ENCODE results near the gene KBTBD2. TPM values are rescaled to one million over a fixed set of nuclear protein-coding genes. Genes with fewer than 3 reads are reported as not detected.
"Not testable (repeated sequence)": the region's sequence is repeated elsewhere in the genome, so short reads cannot be mapped to it uniquely, and the experiment has no call there.

The KBTBD2 gene
- total RNA-seq, 2 donors from 2014 or later: 13.5 to 14.8 TPM

DNA sequence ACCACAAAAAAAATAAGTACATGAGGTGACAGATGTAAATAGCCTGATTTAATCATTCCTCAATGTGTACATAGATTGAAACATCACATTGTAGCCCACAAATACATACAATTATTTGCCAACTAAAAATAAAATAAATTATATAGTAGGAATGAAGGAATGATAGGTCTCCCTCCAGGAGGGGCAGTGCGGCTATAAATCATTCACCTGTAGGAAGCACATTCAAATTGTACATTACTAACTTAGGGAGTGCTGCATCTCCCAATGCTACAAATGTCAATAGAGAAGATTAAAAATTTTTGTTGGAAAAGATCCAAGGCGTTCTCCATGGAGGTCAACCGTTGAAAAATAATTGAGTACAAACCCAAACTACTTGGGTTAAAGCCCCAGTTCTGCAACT is 4.2 kb downstream of the KBTBD2 start:
- DNase-seq (no peak), ATAC-seq (no peak)
- WGBS, 2 donors: 31 to 41% methylated on average over 3 of the region's 3 CpGs
- H3K36me3 ChIP-seq (replicated peaks in 1 of 2; ENCODE audit: insufficient read depth in 1 of 2, low read depth in 2 of 2): no peaks in the 10 kb centered on the region
- TF ChIP-seq, protein P1, sequence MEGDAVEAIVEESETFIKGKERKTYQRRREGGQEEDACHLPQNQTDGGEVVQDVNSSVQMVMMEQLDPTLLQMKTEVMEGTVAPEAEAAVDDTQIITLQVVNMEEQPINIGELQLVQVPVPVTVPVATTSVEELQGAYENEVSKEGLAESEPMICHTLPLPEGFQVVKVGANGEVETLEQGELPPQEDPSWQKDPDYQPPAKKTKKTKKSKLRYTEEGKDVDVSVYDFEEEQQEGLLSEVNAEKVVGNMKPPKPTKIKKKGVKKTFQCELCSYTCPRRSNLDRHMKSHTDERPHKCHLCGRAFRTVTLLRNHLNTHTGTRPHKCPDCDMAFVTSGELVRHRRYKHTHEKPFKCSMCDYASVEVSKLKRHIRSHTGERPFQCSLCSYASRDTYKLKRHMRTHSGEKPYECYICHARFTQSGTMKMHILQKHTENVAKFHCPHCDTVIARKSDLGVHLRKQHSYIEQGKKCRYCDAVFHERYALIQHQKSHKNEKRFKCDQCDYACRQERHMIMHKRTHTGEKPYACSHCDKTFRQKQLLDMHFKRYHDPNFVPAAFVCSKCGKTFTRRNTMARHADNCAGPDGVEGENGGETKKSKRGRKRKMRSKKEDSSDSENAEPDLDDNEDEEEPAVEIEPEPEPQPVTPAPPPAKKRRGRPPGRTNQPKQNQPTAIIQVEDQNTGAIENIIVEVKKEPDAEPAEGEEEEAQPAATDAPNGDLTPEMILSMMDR (IDR thresholded peaks at IDR 0.05): no peak
- TF ChIP-seq POLR2A (IDR thresholded peaks at IDR 0.05): no peak
- peaks cover 62% of the 10 kb centered on the region for H3K4me1 ChIP-seq
- H3K4me3 ChIP-seq: no peak overlapping the region
- intact Hi-C loops (cut with DNase I): no loop called here
- no peak overlapping the region for H3K27ac ChIP-seq
- no peaks in the 10 kb centered on the region for H3K27me3 ChIP-seq
- H3K9me3 ChIP-seq: no peaks in the 10 kb centered on the region

- Histone ChIP-seq H3K4me3 (no peak overlapping the region), H3K36me3 (replicated peaks in 1 of 2; ENCODE audit: insufficient read depth in 1 of 2, low read depth in 2 of 2) (no peaks in the 10 kb centered on the region), H3K27ac (peak overlapping the region in 1 of 4 donors; percentile 7), H3K27me3 (no peaks in the 10 kb centered on the region), H3K4me1 (peaks cover 56% of the 10 kb centered on the region), H3K9me3 (no peaks in the 10 kb centered on the region)
- DNase-seq (no peak), ATAC-seq (no peak)
- 41 to 43% methylated on average over 2 of the region's 2 CpGs for WGBS, 2 donors
- intact Hi-C loops (cut with DNase I): no loop called here
- no peak for TF ChIP-seq POLR2A (IDR thresholded peaks at IDR 0.05)
- TF ChIP-seq, protein P1 (IDR thresholded peaks at IDR 0.05): no peak
Observed at GRCh38 chr7:32881074-32881982, 10.2 kb downstream of the KBTBD2 start.

- peak; percentile 78 for ATAC-seq
Observed at GRCh38 chr7:32879460-32879859, 12.1 kb downstream of the KBTBD2 start.

DNA sequence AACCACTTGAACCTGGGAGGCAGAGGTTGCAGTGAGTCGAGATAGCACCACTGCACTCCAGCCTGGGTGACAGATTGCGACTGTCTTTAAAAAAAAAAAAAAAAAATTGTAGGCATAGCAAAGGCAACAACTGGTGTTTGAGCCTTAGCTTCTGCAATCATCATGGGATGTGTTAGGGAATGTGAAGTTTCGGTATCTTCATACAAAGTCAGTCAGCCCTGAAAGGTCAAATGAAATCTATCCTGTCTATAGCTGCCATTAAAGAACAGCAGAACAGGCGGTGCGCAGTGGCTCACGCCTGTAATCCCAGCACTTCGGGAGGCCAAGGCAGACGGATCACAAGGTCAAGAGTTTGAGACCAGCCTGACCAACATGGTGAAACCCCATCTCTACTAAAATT is 13.5 kb downstream of the KBTBD2 start:
- ATAC-seq; H3K27me3 ChIP-seq; H3K9me3 ChIP-seq; H3K36me3 ChIP-seq (replicated peaks in 1 of 2; ENCODE audit: insufficient read depth in 1 of 2, low read depth in 2 of 2); intact Hi-C loops (cut with DNase I); H3K4me3 ChIP-seq; DNase-seq; H3K27ac ChIP-seq: not testable (repeated sequence)
- peaks cover 37% of the 10 kb centered on the region for H3K4me1 ChIP-seq
- WGBS, 2 donors: 91 to 93% methylated on average over 8 of the region's 8 CpGs

More at GRCh38 chr7:32879460-32879859, 12.1 kb downstream of the KBTBD2 start:
- intact Hi-C loops (cut with DNase I): no loop called here
- Histone ChIP-seq H3K4me3 (no peak overlapping the region), H3K27me3 (no peaks in the 10 kb centered on the region), H3K9me3 (no peaks in the 10 kb centered on the region), H3K36me3 (replicated peaks in 1 of 2; ENCODE audit: insufficient read depth in 1 of 2, low read depth in 2 of 2) (peaks cover 0 to 3% of the 10 kb centered on the region in 2 donors), H3K4me1 (peaks cover 51% of the 10 kb centered on the region), H3K27ac (no peak overlapping the region)
- 2 to 11% methylated on average over 2 of the region's 2 CpGs for WGBS, 2 donors
- no peak for DNase-seq
- TF ChIP-seq POLR2A (IDR thresholded peaks at IDR 0.05): no peak
- TF ChIP-seq, protein P1 (IDR thresholded peaks at IDR 0.05): no peak

GRCh38 chr7:32872421-32872820 is 19.1 kb downstream of the KBTBD2 start:
- ATAC-seq: no peak
- no peak for DNase-seq
- Histone ChIP-seq H3K36me3 (replicated peaks in 1 of 2; ENCODE audit: insufficient read depth in 1 of 2, low read depth in 2 of 2) (peaks cover 0 to 5% of the 10 kb centered on the region in 2 donors), H3K27me3 (no peaks in the 10 kb centered on the region), H3K9me3 (no peaks in the 10 kb centered on the region), H3K27ac (no peak overlapping the region), H3K4me1 (peaks cover 11% of the 10 kb centered on the region), H3K4me3 (no peak overlapping the region)
- 85 to 96% methylated on average over 2 of the region's 2 CpGs for WGBS, 2 donors
- TF ChIP-seq, protein P1 (IDR thresholded peaks at IDR 0.05): no peak
- TF ChIP-seq POLR2A (IDR thresholded peaks at IDR 0.05): no peak
- intact Hi-C loops (cut with DNase I): no loop called here
